ENCODE data around the gene ZNF438. TPM values are rescaled to one million over a fixed set of nuclear protein-coding genes. Genes with fewer than 3 reads are reported as not detected.
"Not testable (repeated sequence)": the region's sequence is repeated elsewhere in the genome, so short reads cannot be mapped to it uniquely, and the experiment has no call there.

ZNF438 gene
- total RNA-seq, 4 donors from 2014 or later = 3.7 to 8.3 (median 7.3) TPM

DNA sequence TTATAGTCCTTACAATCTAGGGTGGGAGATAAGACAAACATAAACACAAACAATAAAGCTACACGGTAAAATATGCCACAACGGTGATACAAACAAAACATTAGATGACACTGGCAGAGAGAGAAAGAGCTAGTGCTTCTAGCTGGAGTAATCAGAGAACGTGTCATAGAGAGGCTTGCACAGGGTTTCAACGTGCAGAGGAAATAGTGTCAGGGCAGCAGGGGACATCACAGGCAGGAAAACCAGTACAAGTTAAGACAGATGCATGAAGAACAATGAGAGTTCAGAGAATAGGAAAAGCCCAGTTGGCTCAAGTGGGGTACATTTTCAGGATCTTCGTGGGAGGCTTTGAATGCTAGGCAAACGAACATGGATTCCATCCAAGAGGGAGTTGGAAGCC lies 91.4 kb downstream of the ZNF438 start:
- no peaks in the 10 kb centered on the region for H3K4me1 ChIP-seq
- no peak for DNase-seq
- no peaks in the 10 kb centered on the region for H3K27me3 ChIP-seq
- H3K4me3 ChIP-seq = no peak overlapping the region
- TF ChIP-seq, protein P1, sequence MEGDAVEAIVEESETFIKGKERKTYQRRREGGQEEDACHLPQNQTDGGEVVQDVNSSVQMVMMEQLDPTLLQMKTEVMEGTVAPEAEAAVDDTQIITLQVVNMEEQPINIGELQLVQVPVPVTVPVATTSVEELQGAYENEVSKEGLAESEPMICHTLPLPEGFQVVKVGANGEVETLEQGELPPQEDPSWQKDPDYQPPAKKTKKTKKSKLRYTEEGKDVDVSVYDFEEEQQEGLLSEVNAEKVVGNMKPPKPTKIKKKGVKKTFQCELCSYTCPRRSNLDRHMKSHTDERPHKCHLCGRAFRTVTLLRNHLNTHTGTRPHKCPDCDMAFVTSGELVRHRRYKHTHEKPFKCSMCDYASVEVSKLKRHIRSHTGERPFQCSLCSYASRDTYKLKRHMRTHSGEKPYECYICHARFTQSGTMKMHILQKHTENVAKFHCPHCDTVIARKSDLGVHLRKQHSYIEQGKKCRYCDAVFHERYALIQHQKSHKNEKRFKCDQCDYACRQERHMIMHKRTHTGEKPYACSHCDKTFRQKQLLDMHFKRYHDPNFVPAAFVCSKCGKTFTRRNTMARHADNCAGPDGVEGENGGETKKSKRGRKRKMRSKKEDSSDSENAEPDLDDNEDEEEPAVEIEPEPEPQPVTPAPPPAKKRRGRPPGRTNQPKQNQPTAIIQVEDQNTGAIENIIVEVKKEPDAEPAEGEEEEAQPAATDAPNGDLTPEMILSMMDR (IDR thresholded peaks at IDR 0.05) = no peak
- no peak for TF ChIP-seq POLR2A (IDR thresholded peaks at IDR 0.05)
- H3K27ac ChIP-seq = no peak overlapping the region
- H3K9me3 ChIP-seq = no peaks in the 10 kb centered on the region
- no peaks in the 10 kb centered on the region for H3K36me3 ChIP-seq

GRCh38 chr10:30939643-30940251 lies 91.9 kb downstream of the ZNF438 start:
- no peaks in the 10 kb centered on the region for H3K36me3 ChIP-seq
- H3K9me3 ChIP-seq = no peaks in the 10 kb centered on the region
- no peak overlapping the region for H3K4me3 ChIP-seq
- no peak for TF ChIP-seq POLR2A (IDR thresholded peaks at IDR 0.05)
- TF ChIP-seq, protein P1 (IDR thresholded peaks at IDR 0.05) = no peak
- no peak overlapping the region for H3K27ac ChIP-seq
- H3K27me3 ChIP-seq = no peaks in the 10 kb centered on the region
- no peak for DNase-seq
- H3K4me1 ChIP-seq = no peaks in the 10 kb centered on the region

DNA sequence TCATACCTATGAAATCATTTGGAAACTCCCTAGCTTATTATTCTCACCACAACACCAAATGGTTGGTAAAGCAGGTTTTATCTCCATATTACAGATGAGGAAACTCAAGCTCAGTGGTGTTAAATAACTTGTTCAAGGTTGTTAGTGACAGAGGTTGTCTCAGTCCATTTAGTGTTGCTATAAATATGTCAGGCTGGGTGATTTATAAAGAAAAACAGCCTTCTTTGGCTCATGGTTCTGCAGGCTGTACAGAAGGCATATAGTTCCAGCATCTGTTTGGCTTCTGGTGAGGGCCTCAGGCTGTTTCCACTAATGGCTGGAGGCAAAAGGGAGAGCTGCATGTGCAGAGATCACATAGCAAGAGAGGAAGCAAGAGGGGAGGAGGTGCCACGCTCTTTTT lies 96.6 kb downstream of the ZNF438 start:
- Histone ChIP-seq H3K27ac (no peak overlapping the region), H3K9me3 (no peaks in the 10 kb centered on the region), H3K27me3 (no peaks in the 10 kb centered on the region), H3K4me1 (no peaks in the 10 kb centered on the region), H3K4me3 (no peak overlapping the region), H3K36me3 (no peaks in the 10 kb centered on the region)
- DNase-seq = no peak
- no peak for TF ChIP-seq POLR2A (IDR thresholded peaks at IDR 0.05)
- TF ChIP-seq, protein P1 (IDR thresholded peaks at IDR 0.05) = no peak

DNA sequence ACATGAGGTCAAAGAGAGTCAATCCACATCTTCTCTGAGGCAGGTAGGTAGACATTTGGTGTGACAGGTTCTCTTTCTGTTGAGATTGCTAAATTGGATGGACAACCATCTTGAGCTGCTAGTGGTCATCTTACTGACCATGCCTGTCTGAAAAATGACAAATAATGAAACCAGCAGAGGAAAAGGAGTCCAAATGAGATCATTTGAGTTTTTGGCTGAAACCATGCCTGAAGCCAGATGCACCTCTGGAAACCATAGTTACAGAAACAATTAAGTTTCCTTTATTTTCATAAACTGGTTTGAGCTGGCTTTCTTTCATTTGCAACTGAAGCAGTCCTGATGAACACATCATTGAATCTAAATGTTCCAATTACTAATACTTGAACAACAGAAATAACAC lies 100.6 kb downstream of the ZNF438 start:
- H3K36me3 ChIP-seq = no peaks in the 10 kb centered on the region
- no peak for DNase-seq
- TF ChIP-seq, protein P1 (IDR thresholded peaks at IDR 0.05) = no peak
- no peak for TF ChIP-seq POLR2A (IDR thresholded peaks at IDR 0.05)
- H3K4me1 ChIP-seq = no peaks in the 10 kb centered on the region
- H3K27ac ChIP-seq = no peak overlapping the region
- no peak overlapping the region for H3K4me3 ChIP-seq
- no peaks in the 10 kb centered on the region for H3K27me3 ChIP-seq
- no peaks in the 10 kb centered on the region for H3K9me3 ChIP-seq

- Histone ChIP-seq H3K27ac (no peak overlapping the region), H3K36me3 (no peaks in the 10 kb centered on the region), H3K4me3 (no peak overlapping the region), H3K4me1 (no peaks in the 10 kb centered on the region), H3K9me3 (no peaks in the 10 kb centered on the region), H3K27me3 (no peaks in the 10 kb centered on the region)
- TF ChIP-seq, protein P1 (IDR thresholded peaks at IDR 0.05) = no peak
- no peak for TF ChIP-seq POLR2A (IDR thresholded peaks at IDR 0.05)
- DNase-seq = no peak
Measured at GRCh38 chr10:30929901-30930520, 101.7 kb downstream of the ZNF438 start.

- DNase-seq, H3K9me3 ChIP-seq, H3K4me3 ChIP-seq, H3K27me3 ChIP-seq, H3K4me1 ChIP-seq, H3K36me3 ChIP-seq, H3K27ac ChIP-seq: not testable (repeated sequence)
Measured at GRCh38 chr10:30929311-30929729, 102.3 kb downstream of the ZNF438 start.

All from Peyer's patch (tissue), 4 donors.